Measurements from ENCODE around the gene COQ9.

Gene COQ9

DNA sequence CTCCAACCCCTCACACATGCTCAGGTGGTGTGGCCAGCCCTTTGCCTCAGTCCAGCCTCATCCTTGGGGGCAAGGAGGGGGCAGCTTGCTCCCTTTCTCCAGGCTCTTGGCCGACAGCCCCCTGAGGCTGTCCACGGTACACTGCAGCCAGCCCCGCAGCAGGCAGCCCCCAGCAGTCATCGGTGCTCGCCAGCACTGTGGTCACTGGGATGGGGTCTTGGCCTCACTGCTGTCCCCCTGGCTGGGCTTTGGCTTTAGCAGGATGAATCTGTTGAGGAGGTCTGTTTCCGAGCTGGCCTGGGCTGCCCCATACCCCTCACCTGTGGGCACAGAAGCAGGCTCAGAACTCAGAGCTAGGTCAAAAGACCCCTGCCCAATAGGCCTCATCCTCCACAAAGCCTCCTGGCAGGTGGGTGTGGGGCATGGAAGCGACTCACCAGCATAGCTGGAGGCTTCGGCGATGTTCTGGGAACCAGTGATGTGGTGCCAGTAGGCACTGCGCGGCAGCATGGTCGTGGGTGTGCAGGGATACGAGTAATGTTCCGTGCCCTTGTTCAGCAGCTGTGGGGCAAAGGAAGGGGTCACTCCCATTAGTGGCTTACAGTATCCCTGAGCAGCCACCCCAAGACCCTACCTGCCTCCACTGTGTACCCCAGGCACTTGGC, 26.0 kb downstream of the COQ9 start:
- DNase-seq = no peak

DNA sequence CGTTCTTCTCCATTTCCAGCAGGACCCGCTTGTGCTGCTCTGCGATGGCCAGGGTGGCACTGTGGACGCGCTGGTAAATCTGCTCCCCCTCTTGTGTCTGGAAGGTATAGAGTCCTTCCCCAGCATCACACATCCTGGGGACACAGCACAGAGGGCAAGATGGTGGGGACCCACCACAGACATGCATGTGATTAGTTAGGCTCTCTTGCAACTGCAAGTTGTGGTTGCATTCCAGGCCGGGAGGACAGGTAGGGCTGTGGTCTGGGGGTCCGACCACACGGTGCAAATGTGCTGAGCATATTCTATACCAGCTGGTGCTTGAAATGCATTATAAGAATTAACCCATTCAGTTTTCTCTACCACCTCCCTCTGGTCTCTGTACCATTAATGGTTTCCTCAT, 26.6 kb downstream of the COQ9 start:
- no peak for DNase-seq

DNA sequence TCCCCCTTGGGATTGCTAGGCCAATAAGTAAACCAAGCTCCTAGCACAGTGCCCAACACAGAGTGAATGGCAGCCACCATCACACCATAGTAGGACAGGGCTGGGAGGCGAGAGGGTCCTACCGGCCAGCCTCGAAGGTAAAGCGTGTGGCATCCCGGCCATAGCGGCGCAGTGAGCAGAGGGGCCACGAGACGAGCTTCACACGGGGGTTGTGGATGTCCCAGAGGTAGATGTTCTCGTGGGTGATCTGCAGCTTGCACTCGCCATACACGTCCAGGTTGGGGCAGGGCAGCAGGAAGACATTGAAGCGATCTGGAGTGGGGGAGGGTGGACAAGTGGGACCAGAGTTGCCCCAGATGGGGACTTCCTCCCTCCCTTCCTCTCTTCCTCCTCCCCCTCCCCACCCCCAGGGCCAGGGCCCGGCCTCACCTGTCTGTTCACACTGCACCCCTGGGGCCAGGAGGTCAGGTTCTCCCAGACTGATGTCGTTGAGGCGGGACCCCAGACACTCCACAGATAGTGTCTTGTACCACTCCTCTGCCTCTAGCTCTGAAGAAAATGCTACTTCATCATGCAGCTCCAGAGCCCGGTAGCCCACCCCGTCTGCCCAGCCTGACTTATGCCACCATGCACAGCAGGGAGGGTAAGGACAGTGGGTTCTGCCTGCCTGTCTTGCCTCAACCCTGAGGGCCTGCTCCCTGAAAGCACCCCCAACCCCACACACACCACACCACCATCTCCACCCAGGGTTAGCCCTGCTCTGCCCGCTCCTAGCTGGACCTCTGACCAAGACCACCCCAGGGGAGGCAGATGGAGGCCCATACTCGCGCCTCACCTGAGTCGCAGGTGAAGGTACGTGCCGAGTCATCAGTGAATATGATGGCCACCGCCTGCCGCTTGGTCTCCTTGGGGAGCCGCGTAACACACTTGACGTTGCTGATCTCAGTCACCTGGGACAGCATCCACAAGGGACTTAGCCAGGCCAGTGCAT, 27.7 kb downstream of the COQ9 start:
- DNase-seq = no peak

DNA sequence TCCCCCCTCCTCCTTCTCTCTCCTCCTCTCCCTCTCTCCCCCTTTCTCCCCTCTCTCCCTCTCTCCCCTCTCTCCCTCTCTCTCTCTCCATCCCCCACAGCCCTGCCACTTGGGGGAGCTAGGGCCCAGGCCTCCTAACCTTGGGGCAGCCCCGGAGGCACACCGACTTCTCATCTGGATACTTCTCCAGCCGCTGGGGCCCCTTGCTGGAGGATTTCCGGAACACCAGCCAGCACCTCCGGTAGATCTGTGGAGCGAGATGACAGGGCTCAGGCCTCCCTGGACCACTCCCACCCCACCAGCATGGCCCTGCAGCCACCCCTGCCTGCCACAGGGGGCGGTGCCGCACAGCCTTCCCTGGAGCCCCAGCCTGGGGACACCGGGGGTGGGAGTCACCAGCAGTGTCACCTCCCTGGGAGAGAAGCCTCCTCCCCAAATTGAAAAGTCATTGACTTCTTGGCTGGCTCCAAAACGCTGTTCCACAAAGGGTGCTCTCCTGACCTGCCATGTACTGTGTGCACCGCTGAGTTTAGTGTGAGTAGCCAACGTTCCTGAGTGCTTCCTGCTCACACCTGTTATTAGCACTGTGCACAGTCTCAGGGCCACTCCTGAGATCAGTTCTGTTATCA, 28.5 kb downstream of the COQ9 start:
- peak; percentile 39 for DNase-seq

DNA sequence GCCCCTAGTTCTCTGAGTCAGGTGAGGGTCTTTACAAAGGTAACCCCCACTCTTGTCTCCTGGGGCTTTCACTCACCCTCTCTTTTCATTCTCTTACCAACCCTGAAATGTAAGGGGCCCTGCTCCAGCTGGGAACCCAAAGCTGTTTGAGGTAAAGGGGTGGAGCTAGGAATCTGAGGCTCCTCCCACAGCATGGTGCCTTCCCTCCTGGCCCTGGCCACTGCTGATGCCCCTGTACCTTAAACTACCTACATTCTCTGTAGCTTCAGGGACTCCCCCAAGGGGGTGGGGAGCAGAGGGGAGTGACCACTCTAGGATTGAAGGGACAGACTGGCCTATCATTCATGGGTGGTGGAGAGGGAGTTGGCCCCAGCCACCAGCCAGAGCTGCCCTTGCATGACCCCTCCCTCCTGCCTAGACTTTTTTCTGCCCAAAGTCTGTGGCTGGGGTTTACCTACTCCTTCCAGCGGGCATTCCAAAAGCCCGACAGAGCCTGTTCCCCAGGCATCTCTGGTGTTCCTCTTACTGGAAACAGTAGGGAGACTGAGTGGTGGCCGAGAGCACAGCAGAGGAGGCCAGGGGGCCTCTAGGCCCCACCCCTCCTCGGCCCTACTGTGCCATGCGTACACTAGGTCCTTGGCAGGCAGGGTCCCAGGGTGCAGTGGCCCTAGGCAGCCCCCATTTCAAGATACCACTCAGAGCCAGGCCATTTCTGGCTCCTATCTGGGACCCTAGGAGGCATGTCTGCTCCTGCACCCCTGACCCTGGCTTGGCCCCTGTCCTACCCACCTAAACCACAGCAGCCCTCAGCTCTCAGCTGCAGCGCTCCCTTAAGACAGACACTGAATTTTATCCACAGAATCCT, 29.5 kb downstream of the COQ9 start:
- DNase-seq = no peak

DNA sequence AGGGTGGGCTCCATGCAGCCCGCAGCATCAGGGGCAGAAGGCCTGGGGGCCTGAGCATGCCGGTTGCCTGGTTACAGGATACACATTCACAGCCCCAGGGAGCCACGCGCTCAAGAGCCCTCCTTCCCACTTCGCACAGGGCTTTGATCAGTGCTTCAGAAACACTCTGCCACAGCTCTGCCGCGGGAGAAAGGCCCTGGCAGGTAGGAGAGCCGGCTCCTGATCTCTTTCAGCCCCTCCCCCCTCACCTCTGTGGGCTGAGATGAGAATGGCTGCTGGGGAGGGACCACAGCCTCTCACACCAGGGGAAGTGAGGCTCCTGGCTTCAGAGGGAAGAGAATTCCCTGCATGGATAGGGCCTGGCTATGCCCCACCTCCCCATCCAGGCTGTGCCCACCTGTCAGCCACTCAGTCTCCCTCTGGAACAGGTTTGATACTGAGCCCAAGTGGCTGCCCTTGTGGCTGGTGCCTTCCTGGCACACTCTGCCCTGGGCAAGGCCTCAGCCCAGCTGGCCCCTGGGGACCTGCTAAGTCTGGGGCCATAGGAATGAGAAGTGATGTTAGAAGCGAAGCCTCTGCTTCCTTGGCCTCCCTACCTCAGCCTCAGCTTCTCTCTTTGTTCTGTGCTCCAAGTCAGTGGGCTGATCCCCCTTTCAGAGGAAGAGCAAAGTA, 30.4 kb downstream of the COQ9 start:
- DNase-seq = no peak

DNA sequence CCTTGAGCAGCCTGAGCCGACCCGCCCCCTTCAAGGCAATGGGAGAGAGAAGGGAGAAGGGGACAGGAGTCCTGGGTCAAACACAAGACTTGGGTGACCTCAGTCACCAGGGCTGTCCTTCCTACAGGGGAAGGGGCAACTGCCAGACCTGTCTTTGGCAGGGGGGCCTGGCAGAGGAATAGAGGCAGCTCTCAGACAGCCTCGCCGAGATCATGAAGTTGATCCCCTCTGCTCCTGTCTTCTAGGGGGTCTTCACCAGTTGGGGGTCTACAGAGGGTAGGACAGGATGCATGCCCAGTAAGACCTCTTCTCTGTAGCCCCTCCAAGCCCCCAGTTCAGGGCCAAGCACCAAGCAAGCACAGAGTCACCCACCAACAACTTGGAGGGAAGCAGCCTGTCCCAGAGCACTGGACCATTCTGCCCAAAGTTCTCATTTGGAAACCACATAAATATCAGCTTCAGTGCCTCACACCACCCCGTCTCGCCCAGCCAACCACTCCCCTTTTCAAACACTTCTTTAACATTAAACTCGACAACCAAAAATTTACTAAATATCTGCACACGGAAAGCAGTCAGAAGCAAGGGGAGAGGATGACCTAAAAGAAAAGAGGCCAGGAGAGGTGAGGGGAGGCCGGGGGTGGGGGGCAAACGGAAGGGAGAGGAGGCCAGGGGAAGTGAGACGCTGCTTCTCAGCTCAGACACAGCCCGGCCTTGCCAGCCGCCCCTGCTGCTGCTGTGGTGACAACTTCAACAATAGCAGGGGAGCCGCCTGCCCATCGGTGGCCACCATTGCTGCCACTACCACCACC, 31.3 kb downstream of the COQ9 start:
- no peak for DNase-seq

DNA sequence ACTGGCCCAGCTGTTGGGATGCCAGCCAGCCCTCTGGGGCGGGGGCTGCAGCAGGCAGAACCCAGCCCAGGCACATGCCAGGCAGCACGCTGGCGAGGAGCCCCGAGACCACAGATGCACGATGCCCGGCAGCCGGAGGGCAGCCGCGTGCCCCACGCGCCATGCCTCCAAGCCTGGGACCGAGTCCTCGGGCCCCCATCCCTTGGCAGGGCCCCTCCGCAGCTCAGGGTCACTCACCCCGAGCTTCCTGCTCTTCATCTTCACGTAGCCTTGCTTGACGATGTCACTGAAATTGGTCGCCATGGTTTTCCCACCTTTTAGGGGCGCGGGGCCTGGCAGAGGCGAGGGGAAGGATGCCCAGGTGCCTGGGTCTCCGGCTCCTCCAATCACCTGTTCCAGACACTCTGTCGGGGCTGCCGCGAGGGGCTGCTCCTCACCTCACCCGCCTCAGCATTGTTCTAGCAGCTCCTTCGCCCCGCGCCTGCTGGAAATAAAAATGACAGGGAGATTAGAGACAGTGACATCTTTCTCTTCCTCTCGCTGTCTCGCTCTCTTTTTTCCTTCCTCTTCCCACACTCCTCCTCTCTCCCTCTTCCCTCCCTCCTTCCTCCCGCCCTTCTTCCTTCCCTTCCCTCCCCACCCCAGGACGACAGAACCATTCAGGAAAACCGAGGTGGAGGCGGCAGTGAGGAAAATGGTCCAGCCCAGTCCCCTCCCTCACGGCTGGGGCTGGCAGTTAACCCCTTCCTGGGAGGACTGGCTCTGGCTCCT, 32.1 kb downstream of the COQ9 start:
- DNase-seq = no peak

DNA sequence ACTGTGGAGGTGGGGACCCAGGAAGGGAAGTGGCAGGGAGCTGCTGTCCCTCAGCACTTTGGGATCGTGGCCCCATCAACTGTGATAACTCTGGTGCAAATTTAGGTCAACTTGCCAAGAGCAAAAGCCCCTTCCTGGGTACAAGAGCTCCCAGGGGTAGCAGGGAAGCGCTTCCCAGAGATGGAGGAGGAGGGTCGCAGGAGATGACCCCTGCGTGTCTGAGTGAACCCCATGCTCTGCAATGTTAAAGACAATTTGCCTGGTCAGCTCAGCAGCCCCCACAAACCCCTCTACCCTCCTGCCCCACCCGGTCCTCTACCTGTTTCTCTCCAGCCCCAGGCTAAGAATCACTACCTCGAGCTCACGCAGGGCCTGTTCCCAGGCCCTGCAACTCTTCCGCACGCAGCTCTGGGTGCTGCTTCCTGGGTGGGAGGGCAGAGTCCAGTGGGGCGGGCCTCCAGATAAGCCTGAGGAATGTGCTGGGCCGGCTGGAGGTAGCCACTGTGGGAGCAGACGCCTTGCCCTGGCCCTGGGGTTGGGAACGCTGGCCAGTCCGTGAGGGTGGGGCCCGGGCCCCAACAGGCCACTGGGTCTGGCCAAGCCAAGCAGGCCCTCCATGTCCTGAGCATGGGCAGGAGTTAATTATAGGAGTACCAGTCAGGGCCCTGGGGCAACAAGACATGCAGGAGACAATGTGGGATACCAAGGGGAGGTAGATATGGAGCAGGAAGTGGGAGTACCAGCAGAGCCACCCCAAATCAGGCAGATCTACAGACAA, 32.9 kb downstream of the COQ9 start:
- DNase-seq = no peak

DNA sequence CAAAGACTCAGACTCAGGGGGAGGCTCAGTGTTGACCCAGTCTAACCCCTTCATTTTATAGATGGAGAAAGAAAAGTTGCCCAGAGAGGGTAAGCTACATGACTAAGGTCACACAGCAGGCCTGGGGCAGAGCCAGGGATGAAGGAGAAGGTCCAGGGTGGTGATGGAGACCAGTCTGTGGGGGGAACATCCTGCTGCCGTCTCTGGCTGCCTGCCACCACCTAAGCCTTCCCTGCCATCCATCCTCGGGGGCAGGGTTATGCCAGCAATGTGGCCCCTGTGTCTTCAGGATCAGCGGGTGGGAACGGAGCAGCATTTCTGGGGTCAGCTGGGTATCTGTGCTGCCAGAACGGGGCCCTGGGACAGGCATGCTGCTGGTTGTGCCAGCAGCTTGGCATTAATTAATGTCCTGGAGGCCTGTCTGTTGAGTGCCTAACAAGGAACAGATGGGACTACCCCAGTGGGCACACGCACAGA, 33.5 kb downstream of the COQ9 start:
- DNase-seq = no peak

DNA sequence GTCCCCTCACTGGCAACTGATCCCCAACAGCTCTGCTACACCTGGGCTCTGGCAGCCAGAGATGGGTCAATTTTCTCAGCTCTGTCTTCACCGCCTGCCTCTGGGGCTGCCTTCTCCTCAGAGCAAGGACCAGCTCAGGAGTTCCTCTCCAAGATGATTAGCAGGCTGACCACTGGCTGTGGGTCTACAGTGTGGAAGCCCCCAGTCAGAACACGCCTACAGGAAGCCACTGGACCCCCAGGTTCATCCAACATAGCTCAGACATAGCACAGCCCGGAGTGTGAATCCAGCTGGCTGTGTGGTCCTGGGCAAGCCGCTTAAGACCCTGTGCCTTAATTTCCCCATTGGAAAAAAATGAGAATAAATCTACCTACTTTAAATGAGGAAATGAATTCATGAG, 34.1 kb downstream of the COQ9 start:
- no peak for DNase-seq

DNA sequence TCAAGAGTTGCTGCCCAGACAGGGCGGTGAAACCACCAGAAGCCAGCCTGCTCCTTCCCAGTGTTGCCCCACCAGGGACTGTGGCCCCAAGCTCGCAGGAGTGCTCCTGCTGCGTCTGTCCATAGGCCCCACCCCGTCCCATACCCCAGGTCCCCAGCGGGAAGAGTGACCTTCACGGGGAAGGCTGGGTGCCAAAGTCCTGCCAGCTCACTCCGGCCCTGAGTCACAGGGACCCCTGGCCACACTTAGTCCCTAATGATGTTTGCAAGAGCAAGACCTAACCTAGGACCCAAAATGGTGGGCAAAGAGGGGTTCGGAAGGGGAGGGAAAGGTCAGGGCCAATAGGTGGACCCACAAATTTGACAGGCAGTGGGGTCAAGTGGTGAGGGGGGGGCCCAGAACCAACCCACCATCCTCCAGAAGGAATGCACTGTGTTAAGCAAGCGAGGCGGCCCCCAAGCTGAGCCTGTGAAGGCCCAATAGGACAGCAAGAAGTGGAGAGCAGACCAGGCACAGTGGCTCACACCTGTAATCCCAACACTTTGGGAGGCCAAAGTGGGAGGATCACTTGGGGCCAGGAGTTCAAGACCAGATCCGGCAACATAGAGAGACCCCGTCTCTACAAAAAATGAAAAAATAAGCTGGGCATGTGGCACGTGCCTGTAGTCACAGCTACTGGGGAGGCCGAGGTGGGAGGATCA, 35.7 kb downstream of the COQ9 start:
- no peak for DNase-seq

DNA sequence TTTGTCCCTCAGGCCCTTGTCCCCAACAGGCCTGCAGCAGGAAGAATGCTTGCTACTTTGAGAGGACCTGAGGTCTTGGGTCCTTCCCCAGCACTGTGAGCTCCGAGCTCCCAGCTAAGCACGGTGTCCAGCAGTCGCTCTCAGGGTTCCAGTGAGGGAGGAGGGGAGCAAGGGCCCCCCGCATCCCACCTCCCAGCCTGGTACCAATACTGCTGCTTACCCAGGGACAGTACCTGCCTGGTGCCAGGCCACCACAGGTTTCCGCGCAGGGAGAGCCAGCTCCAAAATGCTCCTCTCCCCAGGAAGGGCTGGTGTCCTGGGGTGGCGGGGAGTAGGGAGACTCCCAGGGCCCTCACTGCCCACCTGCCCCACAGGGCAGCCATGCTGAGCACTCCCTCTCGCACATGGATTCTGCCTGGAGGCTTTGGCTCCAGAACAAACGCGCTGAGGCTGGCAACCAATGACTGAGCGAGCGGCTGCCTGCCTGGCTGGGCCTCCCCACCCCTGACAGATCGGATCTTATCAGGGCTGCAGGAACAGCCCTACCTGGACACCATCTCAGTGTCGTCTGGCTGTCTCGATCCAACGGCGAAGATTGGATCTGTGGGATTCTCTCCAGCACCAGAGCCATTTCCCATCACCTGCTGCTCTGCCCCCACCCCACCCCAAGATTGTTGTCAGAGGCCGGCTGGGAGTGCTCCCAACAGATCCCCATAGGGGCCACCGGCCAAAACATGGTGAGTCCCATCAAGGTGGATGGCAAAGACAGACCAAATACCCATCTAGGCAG, 36.6 kb downstream of the COQ9 start:
- DNase-seq = no peak

DNA sequence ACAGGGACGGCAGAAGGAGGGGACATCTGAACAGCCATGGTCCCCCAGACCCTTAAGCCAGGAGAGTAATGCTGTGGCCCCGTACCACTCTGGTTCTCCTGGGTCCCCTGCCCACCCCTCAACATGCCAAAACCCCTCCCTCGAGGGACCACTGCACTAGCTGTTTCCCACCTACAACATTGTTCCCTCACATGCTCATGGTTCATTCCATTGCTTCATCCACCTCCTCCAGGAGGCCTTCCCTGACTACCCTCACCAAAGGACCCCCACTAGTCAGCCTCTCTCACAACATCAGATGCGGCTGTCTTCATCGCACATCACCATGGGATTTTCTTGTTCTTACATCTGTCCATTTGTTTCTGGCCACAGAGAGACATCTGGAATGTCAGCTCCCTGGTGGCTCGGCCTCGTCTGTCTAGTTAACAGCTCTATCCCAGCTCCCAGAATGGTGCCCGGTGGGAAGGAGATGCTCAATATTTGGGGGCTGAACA, 37.3 kb downstream of the COQ9 start:
- no peak for DNase-seq

DNA sequence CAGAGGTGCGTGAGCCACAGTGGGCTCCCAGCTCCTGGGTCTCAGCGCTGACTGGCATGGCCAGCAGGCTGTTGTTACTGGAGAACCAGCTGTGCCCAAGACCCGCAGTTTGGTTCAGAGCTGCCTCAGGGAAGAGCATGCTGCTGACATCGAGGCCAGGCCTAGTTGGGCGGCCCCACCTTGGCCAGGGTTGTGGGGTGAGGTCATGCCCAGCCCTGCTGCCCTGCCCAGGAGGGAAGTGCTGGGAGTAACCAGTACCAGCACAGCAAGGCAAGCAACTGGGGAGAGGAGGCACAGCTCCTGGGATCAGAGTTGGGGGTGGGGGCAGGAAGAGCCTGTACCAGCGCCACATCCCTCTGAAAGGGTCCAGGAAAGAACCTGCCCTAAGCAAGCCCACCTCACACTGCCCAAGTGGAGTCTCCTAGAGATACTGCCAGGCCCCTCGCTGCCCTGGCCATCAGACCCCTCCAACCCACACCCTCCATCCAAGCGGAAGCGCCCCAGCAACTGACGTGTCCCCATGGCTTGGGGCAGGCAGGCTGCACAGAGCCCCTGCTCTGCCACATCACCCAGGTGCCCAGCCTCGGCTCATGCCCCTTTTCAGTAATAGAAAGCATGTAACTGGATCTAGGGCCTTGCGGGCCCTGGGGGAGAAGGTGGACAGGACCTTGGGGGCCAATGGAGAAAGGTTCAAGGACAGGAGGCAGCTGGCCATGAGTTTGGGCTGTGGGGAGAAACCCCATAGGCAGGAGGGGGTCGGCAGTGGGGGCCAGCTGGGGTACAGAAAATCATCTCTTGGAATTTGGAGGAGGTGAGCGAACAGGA, 38.0 kb downstream of the COQ9 start:
- no peak for DNase-seq

DNA sequence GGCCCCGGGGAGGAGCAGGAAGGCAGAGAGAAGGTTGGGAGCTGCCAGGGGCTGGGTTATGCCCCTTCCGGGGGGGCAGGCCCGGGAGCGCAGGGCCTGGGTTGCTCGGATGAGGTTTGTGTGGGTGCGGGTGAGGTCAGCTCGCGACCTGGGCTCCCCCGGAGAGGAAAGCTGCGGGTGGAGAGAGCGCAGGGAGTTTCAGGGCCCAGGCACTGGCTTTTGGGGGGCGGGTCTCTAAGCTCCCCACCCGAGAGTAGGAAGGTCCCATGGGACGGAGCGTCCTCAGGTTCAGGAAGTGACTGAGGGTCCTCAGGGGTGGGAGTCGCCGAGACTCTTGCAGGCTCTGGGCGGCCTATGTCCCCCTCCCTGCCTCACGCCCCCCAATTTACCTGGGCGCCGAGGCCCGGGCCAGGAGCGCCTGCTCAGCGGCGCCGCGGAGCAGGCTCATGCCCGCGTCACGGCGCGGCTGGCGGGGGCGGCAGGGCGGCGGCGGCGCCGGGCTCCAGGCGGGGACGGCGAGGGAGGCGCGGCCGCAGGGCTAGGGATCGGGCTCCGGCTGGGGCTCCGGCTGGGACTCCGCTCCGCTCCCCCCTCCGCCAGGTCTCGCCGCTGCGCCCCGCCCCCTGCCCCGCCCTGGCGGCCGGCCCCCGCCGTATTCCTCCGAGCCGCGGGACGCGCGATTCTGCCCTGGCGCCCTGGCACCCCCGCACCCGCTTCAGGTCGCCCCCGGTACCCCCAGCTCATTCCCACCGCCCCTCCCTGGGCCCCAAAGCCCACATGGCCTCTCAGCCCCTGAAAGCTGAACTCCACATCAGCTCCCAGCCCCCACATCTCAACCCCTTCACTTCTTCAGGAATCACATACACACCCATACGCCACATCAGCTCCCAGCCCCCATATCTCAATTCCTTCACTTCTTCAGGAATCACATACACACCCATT, 38.9 kb downstream of the COQ9 start, which contains the start of gene DOK4:
DOK4 (minus strand) TSS at position 578 of the 942 bp plus-strand sequence. CDS start 6,986 bp downstream, outside the sequence.
- DNase-seq = peak; percentile 48

All from inflammatory macrophage treated with lipopolysaccharide for 4 hours (primary cell).